Tongue (tissue), 3 donors: ENCODE results near the gene CUBN. TPM values are rescaled to one million over a fixed set of nuclear protein-coding genes. Genes with fewer than 3 reads are reported as not detected.

ENCODE experiments used
- DNase-seq: peaks from one replicate; pipeline ENCODE4 v3.0.0-alpha.2; 2015
- small RNA-seq: library from RNA; depleted of rRNA; stranded (forward); fragments of <200 nt; gene quantifications from one replicate; pipeline ENCODE3, GENCODE V24; 2014; ENCODE audit warnings: low replicate concordance
- total RNA-seq: library from RNA; depleted of rRNA; stranded (reverse); fragments of >200 nt; gene quantifications from one replicate; pipeline ENCODE4 v1.2.3, GENCODE V29; 2014

The CUBN gene
- total RNA-seq, 1 donor from 2014 or later: 3.5 TPM

- DNase-seq: no peak
These were observed 349.2 kb downstream of the CUBN start for GRCh38 chr10:16780338-16780880.

DNA sequence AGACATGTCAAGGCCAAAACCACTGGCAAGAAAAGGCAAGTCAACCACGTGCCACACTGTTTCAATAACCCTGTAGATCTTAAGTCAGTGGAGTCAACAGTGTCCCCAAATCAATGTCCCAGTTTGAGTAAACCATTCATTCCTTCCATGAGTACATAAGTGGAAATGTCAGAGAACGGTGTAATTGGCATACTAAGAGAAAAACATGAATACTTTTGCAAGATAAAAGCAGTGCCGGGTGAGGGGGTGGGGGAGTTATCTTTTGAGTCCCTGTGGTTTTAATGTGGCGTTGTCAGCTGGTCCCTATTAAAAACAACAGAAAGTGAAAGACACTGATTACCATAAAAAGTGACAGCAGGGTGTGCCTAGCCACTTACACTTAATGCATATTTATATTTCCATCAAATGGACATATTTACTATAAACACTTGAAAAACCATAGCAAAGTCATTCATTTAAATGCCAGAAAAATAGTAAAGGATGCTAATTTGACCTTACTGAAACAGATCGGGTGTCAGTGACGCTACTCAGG lies 350.2 kb downstream of the CUBN start:
- DNase-seq: no peak

- DNase-seq: peak; percentile 77
These were observed 351.9 kb downstream of the CUBN start for GRCh38 chr10:16777473-16778370.

DNA sequence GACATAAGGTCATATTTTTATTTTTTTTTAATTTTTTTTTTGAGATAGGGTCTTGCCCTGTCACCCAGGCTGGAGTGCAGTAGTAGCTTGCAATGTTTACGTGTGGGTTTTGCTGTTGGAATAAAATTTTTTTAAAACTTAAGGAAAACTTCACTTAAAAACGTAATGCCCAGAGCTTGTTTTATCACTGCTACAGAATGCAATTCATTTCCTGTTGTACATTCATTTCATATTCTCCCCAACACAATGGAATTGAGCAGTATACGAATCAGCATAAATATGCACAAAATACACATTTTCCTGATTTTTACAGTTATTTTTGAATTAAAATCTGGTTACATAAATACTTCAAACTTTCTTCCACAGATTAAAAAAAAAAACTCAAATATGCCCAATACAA lies 352.7 kb downstream of the CUBN start:
- DNase-seq: no peak

Small RNA genes lying within 50 kb of the gene (small RNA-seq; reads per million reads assigned to genes)
- gene AC067747.1: not detected

Other genes with a start within 250 kb of the CUBN start
- gene TRDMT1, start 71.9 kb upstream of the CUBN start, total RNA-seq: 14.4 TPM
- 1,559 TPM for gene VIM, start 98.4 kb upstream of the CUBN start, total RNA-seq